GM23338 (cell line): Measurements from ENCODE around the gene CBY3.

Source experiments
- CREB1 ChIP-seq: fragments of 250-450 bp; sonication (Bioruptor Pico); IDR thresholded peaks from 2 replicates; pipeline ENCODE4 v1.5.0; 2020; ENCODE audit warnings: low read depth, mild to moderate bottlenecking, moderate library complexity
- EZH2 ChIP-seq: fragments of 200-600 bp; sonication (generic); IDR thresholded peaks from one replicate; pipeline ENCODE4 v1.8.0; 2017; ENCODE audit warnings: antibody characterized with exemption, mild to moderate bottlenecking, low read depth; ENCODE audit not compliant: unreplicated experiment
- EZH2phosphoT487 ChIP-seq: fragments of 200-600 bp; sonication (generic); IDR thresholded peaks from one replicate; pipeline ENCODE4 v1.8.1; 2018; ENCODE audit warnings: antibody characterized with exemption; ENCODE audit not compliant: unreplicated experiment
- JUNB ChIP-seq: IDR thresholded peaks from one replicate; pipeline ENCODE4 v1.6.1; 2016; ENCODE audit warnings: antibody characterized with exemption; ENCODE audit not compliant: unreplicated experiment
- NANOG ChIP-seq: IDR thresholded peaks from 2 replicates; pipeline ENCODE4 v1.6.1; 2016; ENCODE audit warnings: antibody characterized with exemption, borderline replicate concordance
- POLR2AphosphoS5 ChIP-seq: IDR thresholded peaks from 2 replicates; pipeline ENCODE4 v1.6.1; 2016; ENCODE audit warnings: antibody characterized with exemption, low read depth
- STAT1 ChIP-seq: IDR thresholded peaks from one replicate; pipeline ENCODE4 v1.6.1; 2016; ENCODE audit warnings: antibody characterized with exemption; ENCODE audit not compliant: unreplicated experiment
- ZNF331 ChIP-seq: fragments of 250-450 bp; sonication (Bioruptor Pico); IDR thresholded peaks from 2 replicates; pipeline ENCODE4 v1.5.0; 2020; ENCODE audit warnings: low read depth, mild to moderate bottlenecking, moderate library complexity
- TF ChIP-seq, protein P1 (sequence below), 2 experiments: fragments of 200-600 bp in 1 of 2; sonication (generic) in 1 of 2; conservative IDR thresholded peaks; 2 replicates each; pipeline versions ENCODE4 v1.5.1 to v1.6.1; 2016 to 2017; ENCODE audit warnings: antibody characterized with exemption in 2 of 2, low read depth in 2 of 2, mild to moderate bottlenecking in 2 of 2, moderate library complexity in 1 of 2
- TF ChIP-seq, protein P2 (sequence below): IDR thresholded peaks from one replicate; pipeline ENCODE4 v1.6.1; 2018; ENCODE audit warnings: antibody characterized with exemption; ENCODE audit not compliant: unreplicated experiment
- TF ChIP-seq, protein P3 (sequence below): IDR thresholded peaks from 2 replicates; pipeline ENCODE4 v1.6.1; 2016; ENCODE audit warnings: antibody characterized with exemption

DNA sequence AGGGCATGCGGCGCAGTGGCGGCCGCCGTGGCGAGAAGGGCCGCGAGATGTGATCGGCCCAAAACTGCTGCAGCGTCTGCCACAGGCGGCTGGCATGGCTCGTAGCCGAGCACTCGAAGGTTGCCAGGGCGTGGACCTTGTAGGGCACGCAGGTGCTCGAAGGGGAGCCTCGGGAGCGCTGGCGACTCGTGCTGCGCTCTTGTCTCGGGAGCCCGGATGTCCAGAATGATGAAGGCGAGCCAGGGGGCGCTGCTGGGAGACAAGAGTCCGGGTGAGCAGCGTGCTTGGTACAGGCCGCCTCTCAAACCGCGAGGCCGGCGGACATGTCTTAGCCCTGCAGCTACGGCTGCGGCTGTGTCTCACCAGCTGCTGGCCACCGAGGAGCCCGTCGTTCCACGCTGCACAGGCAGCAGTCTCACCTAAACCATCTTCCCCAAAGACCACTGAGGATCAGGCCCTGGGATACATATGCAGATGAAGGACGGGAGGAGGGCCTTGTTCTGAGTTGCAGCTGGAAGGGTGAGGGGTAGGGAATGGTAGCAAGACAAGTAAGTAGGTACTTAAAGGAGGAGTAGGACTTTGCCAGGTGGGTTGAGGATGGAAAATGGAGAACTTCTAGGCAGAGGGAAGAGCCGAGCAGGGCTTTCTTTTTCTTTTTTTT lies 1.7 kb downstream of the CBY3 start:
- TF ChIP-seq, protein P1, sequence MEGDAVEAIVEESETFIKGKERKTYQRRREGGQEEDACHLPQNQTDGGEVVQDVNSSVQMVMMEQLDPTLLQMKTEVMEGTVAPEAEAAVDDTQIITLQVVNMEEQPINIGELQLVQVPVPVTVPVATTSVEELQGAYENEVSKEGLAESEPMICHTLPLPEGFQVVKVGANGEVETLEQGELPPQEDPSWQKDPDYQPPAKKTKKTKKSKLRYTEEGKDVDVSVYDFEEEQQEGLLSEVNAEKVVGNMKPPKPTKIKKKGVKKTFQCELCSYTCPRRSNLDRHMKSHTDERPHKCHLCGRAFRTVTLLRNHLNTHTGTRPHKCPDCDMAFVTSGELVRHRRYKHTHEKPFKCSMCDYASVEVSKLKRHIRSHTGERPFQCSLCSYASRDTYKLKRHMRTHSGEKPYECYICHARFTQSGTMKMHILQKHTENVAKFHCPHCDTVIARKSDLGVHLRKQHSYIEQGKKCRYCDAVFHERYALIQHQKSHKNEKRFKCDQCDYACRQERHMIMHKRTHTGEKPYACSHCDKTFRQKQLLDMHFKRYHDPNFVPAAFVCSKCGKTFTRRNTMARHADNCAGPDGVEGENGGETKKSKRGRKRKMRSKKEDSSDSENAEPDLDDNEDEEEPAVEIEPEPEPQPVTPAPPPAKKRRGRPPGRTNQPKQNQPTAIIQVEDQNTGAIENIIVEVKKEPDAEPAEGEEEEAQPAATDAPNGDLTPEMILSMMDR (conservative IDR thresholded peaks at IDR 0.05; ENCODE audit: low read depth in 2 of 2): peak; percentile 45 to 75
- TF ChIP-seq EZH2phosphoT487: no peak
- TF ChIP-seq, protein P2, sequence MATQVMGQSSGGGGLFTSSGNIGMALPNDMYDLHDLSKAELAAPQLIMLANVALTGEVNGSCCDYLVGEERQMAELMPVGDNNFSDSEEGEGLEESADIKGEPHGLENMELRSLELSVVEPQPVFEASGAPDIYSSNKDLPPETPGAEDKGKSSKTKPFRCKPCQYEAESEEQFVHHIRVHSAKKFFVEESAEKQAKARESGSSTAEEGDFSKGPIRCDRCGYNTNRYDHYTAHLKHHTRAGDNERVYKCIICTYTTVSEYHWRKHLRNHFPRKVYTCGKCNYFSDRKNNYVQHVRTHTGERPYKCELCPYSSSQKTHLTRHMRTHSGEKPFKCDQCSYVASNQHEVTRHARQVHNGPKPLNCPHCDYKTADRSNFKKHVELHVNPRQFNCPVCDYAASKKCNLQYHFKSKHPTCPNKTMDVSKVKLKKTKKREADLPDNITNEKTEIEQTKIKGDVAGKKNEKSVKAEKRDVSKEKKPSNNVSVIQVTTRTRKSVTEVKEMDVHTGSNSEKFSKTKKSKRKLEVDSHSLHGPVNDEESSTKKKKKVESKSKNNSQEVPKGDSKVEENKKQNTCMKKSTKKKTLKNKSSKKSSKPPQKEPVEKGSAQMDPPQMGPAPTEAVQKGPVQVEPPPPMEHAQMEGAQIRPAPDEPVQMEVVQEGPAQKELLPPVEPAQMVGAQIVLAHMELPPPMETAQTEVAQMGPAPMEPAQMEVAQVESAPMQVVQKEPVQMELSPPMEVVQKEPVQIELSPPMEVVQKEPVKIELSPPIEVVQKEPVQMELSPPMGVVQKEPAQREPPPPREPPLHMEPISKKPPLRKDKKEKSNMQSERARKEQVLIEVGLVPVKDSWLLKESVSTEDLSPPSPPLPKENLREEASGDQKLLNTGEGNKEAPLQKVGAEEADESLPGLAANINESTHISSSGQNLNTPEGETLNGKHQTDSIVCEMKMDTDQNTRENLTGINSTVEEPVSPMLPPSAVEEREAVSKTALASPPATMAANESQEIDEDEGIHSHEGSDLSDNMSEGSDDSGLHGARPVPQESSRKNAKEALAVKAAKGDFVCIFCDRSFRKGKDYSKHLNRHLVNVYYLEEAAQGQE: no peak
- no peak for TF ChIP-seq EZH2
- no peak for TF ChIP-seq POLR2AphosphoS5
- no peak for TF ChIP-seq STAT1
- no peak for TF ChIP-seq ZNF331 (CRISPR knock-in tag)
- TF ChIP-seq, protein P3, sequence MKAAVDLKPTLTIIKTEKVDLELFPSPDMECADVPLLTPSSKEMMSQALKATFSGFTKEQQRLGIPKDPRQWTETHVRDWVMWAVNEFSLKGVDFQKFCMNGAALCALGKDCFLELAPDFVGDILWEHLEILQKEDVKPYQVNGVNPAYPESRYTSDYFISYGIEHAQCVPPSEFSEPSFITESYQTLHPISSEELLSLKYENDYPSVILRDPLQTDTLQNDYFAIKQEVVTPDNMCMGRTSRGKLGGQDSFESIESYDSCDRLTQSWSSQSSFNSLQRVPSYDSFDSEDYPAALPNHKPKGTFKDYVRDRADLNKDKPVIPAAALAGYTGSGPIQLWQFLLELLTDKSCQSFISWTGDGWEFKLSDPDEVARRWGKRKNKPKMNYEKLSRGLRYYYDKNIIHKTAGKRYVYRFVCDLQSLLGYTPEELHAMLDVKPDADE: no peak
- TF ChIP-seq NANOG: no peak
- no peak for TF ChIP-seq CREB1
- TF ChIP-seq JUNB: no peak
